ENCODE data around the gene ADRA2B. TPM values are rescaled to one million over a fixed set of nuclear protein-coding genes. Genes with fewer than 3 reads are reported as not detected.

The ADRA2B gene
- total RNA-seq, 6 experiments from 2014 or later, result not detected

DNA sequence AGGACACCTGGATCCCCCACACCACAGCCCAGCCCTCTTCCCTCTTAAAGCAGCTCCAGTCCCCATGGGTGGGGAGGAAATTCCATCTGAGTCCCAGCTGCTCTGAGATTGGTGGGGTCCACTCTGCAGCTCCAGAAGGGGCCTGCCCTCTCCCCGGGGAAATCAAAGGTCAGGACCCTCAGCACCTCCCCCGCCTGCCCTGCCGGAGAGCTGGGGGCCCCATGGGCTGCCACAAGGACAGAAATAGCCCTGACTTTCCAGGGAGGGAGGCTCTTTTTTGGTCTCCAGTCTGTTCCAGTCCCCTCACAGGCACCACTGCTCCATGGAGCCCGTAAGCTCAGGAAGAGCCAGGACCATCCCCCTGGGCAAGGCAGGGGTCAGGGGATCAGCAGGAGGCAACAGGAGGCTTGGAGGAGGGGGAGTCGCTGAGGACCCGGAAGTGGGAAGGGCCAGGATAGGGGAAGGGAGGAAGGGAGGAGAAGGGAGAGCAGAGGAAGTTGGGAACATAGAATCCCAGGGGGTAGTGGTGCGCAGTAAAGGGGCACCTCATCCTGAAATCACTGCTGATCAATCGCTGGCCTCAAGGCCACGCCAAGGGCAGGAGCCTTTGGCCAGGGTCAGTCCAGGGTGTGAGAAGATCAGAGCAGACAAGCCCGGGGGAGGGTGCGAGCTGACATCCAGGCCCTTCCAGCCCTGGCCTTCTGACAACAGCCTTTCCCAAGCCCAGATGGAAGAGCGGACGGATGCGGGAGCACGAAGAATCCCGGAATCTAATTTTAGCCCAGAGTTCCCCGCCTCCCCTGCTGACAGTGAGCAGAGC lies 7.6 kb downstream of the ADRA2B start:
- Mint-ChIP-seq H3K27me3 (ENCODE audit: insufficient read depth) (peaks cover 33% of the 10 kb centered on the region), H3K4me1 (ENCODE audit: low read depth) (peaks cover 4% of the 10 kb centered on the region; the same call in 1 of the 2 replicates), H3K9me3 (peaks cover 19% of the 10 kb centered on the region), H3K36me3 (ENCODE audit: low read depth) (peaks cover 10% of the 10 kb centered on the region; the same call in 1 of the 2 replicates), H3K27ac (no peak overlapping the region), H3K4me3 (no peak overlapping the region)
- TF ChIP-seq, protein P1, sequence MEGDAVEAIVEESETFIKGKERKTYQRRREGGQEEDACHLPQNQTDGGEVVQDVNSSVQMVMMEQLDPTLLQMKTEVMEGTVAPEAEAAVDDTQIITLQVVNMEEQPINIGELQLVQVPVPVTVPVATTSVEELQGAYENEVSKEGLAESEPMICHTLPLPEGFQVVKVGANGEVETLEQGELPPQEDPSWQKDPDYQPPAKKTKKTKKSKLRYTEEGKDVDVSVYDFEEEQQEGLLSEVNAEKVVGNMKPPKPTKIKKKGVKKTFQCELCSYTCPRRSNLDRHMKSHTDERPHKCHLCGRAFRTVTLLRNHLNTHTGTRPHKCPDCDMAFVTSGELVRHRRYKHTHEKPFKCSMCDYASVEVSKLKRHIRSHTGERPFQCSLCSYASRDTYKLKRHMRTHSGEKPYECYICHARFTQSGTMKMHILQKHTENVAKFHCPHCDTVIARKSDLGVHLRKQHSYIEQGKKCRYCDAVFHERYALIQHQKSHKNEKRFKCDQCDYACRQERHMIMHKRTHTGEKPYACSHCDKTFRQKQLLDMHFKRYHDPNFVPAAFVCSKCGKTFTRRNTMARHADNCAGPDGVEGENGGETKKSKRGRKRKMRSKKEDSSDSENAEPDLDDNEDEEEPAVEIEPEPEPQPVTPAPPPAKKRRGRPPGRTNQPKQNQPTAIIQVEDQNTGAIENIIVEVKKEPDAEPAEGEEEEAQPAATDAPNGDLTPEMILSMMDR (IDR thresholded peaks at IDR 0.05), result no peak
- DNase-seq, result no peak

DNA sequence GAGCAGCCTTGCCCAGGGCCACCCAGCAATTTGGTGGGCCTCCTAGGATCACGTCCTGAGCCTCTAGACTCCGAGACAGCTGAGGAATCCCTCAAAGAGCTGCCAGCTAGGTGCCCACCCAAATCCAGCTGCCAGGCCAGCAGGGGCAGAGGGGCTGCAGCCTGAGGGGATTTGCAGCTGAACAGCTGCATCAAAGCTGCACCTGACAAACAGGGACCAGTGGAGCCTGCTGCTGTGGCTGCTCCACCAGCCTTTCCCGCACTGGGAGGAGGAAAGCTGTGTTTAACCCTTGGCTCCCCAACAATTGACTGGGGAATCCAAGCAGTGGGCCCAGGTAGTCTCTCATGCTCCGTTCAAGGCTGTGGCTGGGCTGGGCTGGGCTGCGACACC lies 8.2 kb downstream of the ADRA2B start:
- no peak overlapping the region for H3K4me3 Mint-ChIP-seq
- H3K4me1 Mint-ChIP-seq (ENCODE audit: low read depth), result peaks cover 4% of the 10 kb centered on the region; the same call in 1 of the 2 replicates
- no peak for DNase-seq
- H3K9me3 Mint-ChIP-seq, result peaks cover 19% of the 10 kb centered on the region
- TF ChIP-seq, protein P1 (IDR thresholded peaks at IDR 0.05), result no peak
- H3K36me3 Mint-ChIP-seq (ENCODE audit: low read depth), result peaks cover 10% of the 10 kb centered on the region; the same call in 1 of the 2 replicates
- no peak overlapping the region for H3K27ac Mint-ChIP-seq
- H3K27me3 Mint-ChIP-seq (ENCODE audit: insufficient read depth), result peaks cover 30% of the 10 kb centered on the region

DNA sequence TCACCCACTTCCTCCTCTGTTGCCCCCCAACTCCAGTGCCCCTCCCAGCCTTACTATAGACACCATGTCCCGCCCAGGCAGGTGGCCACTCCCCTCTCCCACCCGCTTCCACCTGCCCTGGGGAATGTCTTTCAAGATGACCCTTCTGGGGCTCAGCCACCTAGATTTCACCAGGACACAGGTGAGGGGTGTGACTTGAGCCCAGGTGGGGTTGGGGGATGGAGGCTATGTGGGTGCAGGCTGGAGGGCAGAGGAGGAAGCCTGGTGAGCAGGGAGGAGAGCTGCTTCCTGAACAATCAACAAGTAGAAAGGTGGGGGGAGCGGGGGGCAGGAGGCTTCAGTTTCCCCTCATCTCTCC lies 8.7 kb downstream of the ADRA2B start:
- no peak for DNase-seq
- no peak overlapping the region for H3K4me3 Mint-ChIP-seq
- no peak overlapping the region for H3K27ac Mint-ChIP-seq
- peaks cover 19% of the 10 kb centered on the region for H3K9me3 Mint-ChIP-seq
- H3K36me3 Mint-ChIP-seq (ENCODE audit: low read depth), result peaks cover 10% of the 10 kb centered on the region; the same call in 1 of the 2 replicates
- peaks cover 30% of the 10 kb centered on the region for H3K27me3 Mint-ChIP-seq (ENCODE audit: insufficient read depth)
- peaks cover 4% of the 10 kb centered on the region; the same call in 1 of the 2 replicates for H3K4me1 Mint-ChIP-seq (ENCODE audit: low read depth)
- TF ChIP-seq, protein P1 (IDR thresholded peaks at IDR 0.05), result no peak

DNA sequence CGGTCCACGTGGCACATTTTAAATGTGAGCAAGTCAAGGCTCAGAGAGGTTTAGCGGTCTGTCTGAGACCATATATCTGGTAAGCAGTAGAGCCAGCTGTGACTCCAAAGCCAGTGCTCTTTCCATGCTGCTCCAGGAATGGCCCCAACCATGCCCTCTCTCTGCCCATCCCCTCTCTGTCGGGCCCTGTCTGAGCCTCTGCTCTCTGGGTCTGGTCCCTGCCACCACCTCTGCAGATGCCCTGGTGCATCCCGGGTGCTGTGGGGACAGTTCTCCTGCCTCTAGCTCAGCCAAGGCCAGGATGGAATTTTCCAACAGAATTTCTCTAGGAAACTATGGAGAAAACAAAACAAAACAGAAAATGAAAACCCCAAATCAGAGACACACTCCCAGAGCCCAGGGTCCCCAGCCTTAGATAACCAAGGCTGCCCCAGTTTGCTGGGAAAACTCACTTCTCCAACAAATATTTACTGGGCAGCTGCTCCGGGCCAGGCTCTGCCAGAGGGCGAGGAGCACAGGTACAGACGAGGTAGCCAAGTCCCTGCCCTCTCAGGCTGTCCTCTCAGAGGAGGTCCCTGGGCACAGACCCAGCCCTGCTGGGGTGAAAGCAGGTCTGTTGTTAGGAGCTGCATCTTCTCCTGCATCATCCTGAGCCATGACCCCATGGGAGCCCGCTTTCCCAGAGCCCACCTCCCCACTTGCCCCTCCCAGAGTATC lies 9.2 kb downstream of the ADRA2B start:
- H3K27ac Mint-ChIP-seq, result no peak overlapping the region
- H3K9me3 Mint-ChIP-seq, result peaks cover 19% of the 10 kb centered on the region
- TF ChIP-seq, protein P1 (IDR thresholded peaks at IDR 0.05), result no peak
- peaks cover 10% of the 10 kb centered on the region; the same call in 1 of the 2 replicates for H3K36me3 Mint-ChIP-seq (ENCODE audit: low read depth)
- peaks cover 7% of the 10 kb centered on the region for H3K4me1 Mint-ChIP-seq (ENCODE audit: low read depth)
- peaks cover 27% of the 10 kb centered on the region for H3K27me3 Mint-ChIP-seq (ENCODE audit: insufficient read depth)
- no peak for DNase-seq
- no peak overlapping the region for H3K4me3 Mint-ChIP-seq

DNA sequence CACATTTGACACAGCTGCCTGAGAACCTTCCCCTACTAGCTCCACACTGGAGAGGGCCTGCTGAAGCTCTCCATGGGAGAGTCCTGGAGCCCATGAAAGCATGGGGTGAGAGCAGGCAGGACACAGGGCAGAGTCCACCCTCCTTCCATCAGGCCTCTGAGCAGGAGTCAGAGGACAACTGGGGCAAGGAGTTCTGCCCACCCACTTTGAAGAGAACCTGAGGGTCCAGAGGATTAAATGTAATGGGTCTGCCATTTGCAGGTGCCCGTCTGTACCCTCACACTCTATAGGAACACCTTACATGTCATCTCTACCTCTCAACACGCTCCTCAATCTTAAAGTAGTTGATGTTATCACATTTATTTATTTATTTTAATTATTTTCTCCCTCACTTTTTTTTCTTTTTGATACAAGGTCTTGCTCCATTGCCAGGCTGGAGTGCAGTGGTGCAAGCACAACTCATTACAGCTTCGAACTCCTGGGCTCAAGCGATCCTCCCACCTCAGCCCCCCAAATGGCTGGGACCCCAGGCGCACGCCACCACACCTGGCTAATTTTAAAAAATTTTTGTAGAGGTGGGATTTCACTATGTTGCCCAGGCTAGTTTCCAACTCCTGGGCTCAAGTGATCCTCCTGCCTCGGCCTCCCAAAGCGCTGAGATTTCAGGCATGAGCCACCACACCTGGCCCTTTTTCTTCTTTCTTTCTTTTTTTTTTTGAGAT lies 10.2 kb downstream of the ADRA2B start:
- peaks cover 23% of the 10 kb centered on the region for H3K27me3 Mint-ChIP-seq (ENCODE audit: insufficient read depth)
- peaks cover 11% of the 10 kb centered on the region for H3K4me1 Mint-ChIP-seq (ENCODE audit: low read depth)
- TF ChIP-seq, protein P1 (IDR thresholded peaks at IDR 0.05), result no peak
- DNase-seq, result no peak
- H3K27ac Mint-ChIP-seq, result no peak overlapping the region
- peaks cover 10% of the 10 kb centered on the region; the same call in 1 of the 2 replicates for H3K36me3 Mint-ChIP-seq (ENCODE audit: low read depth)
- H3K4me3 Mint-ChIP-seq, result no peak overlapping the region
- peaks cover 19% of the 10 kb centered on the region for H3K9me3 Mint-ChIP-seq
